T-helper 2 cell treated with Interferon-gamma antibody and Interleukin-4, amounts not matched to agents 5 μg/mL and 100 μg/mL, for 36 hours (primary cell): Measurements from ENCODE around the gene COL7A1.
"Not testable (repeated sequence)": the region's sequence is repeated elsewhere in the genome, so short reads cannot be mapped to it uniquely, and the experiment has no call there.

ENCODE experiments used
- DNase-seq: peaks from one replicate; pipeline ENCODE4 v3.0.0; 2021; ENCODE audit warnings: low spot score
- H3K27ac Mint-ChIP-seq: one replicate; pipeline ENCODE4 v1.8.0; 2021; ENCODE audit warnings: mild to moderate bottlenecking, mixed read lengths
- H3K27me3 Mint-ChIP-seq: one replicate; pipeline ENCODE4 v1.8.0; 2021; ENCODE audit warnings: low read depth, mixed read lengths
- H3K36me3 Mint-ChIP-seq: one replicate; pipeline ENCODE4 v1.8.0; 2021; ENCODE audit warnings: low read depth, mixed read lengths
- H3K4me1 Mint-ChIP-seq: one replicate; pipeline ENCODE4 v1.8.0; 2021; ENCODE audit warnings: low read depth, mixed read lengths
- H3K4me3 Mint-ChIP-seq: one replicate; pipeline ENCODE4 v1.8.0; 2022; ENCODE audit warnings: mild to moderate bottlenecking, moderate library complexity, mixed read lengths
- H3K9me3 Mint-ChIP-seq: one replicate; pipeline ENCODE4 v1.8.0; 2021; ENCODE audit warnings: mixed read lengths

The COL7A1 gene

DNA sequence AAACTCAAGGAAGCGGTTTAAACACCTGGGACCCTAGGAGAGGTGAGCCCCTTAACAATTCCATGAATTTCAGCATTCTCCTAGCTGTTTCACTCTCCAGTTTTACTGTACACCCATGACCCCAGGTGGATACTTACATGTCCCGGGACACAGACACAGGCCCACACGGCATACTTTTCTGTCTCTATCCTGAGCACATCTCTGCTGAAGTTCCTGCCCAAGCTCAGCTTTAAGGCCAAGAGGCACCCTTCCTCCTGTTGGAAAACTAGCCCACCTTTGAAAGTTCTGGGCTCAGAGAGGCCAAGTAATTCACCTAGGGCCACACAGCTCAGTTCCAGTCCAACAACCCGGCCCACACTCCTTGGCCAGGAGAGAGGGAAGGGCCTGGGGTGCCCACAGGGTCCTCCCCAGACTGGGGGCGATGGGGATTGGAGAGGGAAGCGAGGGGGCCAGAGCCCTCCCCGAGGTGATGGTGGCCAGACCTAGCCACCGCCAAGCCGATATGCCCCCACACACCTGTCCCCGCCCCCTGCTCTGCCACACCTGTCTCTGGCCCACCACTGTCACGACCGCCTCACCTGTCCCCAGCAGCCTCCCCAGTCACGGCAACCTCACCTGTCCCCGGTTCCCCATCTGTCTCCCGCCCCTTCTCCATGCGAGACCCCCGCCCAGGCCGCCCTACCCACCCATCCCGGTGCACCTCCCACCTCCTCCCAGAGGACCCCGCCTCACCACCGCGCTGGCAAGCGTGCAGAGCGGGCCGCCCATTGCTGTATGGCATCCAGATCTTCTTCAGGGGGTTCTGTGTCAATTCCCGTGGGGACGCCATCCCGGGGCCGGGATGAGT is 39.0 kb downstream of the COL7A1 start:
- peak overlapping the region; percentile 86 for H3K27ac Mint-ChIP-seq
- no peaks in the 10 kb centered on the region for H3K9me3 Mint-ChIP-seq
- H3K27me3 Mint-ChIP-seq = no peaks in the 10 kb centered on the region
- H3K4me3 Mint-ChIP-seq = peak overlapping the region; percentile 89
- peaks cover 21% of the 10 kb centered on the region for H3K36me3 Mint-ChIP-seq
- H3K4me1 Mint-ChIP-seq = peaks cover 38% of the 10 kb centered on the region
- DNase-seq = no peak

DNA sequence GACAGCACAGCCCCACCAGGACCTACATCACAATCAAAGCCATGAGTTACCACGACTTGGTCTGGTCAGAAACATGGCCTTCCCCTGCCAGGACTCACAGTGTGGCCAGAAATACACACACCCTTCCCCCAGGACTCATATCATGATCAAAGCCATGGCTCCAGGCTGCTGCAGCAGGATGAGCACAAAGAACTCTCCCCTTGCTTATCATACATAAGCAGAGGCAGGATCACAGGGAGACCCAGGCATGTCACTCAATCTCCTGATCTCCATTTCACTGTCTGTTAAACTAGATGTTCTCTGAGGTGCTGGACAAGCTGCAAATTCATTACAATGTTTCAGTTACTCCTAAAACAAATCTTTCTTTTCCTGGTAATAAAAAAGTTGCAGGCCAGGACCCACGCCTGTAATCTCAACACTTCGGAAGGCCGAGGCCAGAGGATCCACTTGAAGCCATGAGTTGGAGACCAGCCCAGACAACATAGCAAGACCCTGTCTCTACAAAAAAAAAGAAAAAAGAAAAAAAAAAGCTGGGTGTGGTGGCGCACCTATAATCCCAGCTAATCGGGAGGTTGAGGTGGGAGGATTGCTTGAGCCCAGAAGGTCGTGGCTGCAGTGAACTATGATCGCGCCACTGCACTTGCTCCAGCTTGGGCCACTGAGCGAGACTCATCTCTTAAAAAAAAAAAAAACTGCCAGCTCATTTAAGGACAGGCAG is 39.7 kb downstream of the COL7A1 start:
- no peak for DNase-seq
- Mint-ChIP-seq H3K36me3 (peaks cover 23% of the 10 kb centered on the region), H3K4me3 (peak overlapping the region; percentile 89), H3K9me3 (no peaks in the 10 kb centered on the region), H3K4me1 (peaks cover 36% of the 10 kb centered on the region), H3K27me3 (no peaks in the 10 kb centered on the region), H3K27ac (peak overlapping the region; percentile 56)

DNA sequence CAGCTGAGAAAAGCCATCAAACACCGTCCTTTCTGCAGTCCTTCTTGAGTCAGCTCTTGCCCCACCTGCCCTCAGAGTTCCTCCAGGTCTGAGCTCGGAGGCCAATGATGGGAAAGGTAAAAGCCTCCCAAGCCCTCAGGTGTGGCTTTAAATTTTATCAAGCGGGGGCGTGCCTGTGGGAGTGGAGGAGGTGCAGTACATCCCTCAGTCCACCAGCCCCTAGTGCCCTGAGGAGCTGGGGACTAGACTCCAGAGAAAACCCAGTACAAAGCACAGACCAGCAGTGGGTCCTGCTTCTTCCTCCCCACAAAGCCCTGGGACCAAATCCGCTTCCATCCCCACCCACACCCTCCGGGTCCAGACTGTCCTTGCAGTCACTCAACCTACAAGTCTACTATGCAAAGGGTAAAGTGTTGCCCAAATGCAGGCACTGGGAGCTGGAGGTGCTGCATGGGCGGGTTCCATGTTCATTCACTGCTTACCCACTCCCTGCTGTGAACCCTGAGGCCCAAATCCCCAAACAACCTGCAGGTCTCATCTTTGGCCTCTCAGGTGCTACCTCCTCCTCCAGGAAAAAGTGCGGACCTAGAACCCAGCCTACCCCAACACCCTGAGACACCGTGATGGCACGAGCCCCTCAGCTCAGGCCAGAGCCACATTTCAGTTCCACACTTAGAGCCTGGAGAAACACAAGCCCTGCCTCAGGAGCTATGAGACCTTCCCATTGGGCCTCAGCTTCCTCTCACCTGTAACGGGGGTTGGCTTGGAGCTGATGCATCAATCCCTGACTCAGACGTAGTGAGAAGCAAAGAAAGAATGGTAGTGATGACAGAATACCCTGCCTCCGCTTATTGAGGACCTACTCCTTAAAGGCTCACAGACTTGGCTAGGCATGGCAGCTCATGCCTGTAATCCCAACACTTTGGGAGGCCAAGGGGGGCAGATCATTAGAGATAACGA is 41.0 kb downstream of the COL7A1 start:
- H3K27me3 Mint-ChIP-seq = no peaks in the 10 kb centered on the region
- no peak for DNase-seq
- H3K36me3 Mint-ChIP-seq = peaks cover 23% of the 10 kb centered on the region
- peak overlapping the region; percentile 89 for H3K4me3 Mint-ChIP-seq
- H3K9me3 Mint-ChIP-seq = no peaks in the 10 kb centered on the region
- H3K4me1 Mint-ChIP-seq = peaks cover 32% of the 10 kb centered on the region
- H3K27ac Mint-ChIP-seq = no peak overlapping the region

DNA sequence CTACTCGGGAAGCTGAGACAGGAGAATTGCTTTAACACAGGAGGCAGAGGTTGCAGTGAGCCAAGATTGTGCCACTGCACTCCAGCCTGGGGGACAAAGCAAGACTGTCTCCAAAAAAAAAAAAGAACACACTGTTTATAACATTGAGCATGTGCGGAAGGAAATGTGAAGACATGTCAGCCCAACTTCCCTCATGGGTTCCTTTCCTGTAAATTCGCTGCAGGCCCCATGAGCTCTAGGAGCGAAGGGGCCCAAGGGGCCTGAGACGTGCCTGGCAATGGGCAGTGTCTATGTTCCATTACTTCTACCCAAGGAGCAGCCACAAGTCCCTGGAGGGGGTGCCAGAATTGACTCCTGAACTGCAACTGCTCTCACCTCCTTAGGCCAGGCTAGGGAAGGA is 41.8 kb downstream of the COL7A1 start:
- no peak overlapping the region for H3K27ac Mint-ChIP-seq
- H3K27me3 Mint-ChIP-seq = no peaks in the 10 kb centered on the region
- H3K9me3 Mint-ChIP-seq = no peaks in the 10 kb centered on the region
- no peak overlapping the region for H3K4me3 Mint-ChIP-seq
- peaks cover 30% of the 10 kb centered on the region for H3K4me1 Mint-ChIP-seq
- peaks cover 28% of the 10 kb centered on the region for H3K36me3 Mint-ChIP-seq
- no peak for DNase-seq

DNA sequence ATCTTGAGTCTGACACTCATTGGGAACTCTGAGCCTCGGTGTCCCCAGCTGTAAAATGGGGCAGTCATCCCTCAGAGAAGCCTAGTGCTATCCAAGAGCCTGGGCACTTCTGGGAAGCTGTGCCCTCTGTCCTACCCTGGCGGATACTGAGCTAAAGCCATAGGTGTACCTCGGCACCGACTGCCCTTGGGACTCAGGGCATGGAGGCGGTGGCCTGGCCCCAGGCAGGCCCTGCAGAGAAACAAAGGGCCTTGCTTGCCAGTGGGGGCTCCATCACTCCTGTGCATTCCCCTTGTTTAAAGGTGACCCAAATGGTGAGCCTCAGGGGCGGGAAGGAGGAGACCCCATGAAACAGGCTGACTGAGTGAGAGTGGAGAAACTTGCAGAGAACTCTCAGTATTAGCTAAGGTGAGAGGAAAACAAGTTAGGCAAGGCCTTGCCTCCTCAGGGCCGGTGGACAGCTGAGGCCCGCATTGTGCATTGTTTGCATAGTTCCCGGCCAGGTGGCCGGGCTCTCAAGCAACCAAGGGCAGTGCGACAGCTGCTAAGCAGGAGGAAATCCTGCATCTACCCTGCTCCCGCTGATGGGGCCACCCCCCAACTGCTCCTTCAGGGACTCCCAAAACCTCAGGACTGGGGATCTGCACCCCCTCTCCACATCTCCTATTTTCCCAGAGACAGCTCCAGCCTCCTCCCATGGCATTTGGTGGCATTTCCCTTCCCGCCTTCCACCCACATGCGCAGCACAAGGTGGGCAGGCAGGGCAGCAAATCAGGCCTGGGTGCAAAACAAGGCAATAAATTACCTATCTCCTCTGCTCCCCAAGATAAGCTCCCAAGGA is 42.8 kb downstream of the COL7A1 start:
- H3K27ac Mint-ChIP-seq = no peak overlapping the region

DNA sequence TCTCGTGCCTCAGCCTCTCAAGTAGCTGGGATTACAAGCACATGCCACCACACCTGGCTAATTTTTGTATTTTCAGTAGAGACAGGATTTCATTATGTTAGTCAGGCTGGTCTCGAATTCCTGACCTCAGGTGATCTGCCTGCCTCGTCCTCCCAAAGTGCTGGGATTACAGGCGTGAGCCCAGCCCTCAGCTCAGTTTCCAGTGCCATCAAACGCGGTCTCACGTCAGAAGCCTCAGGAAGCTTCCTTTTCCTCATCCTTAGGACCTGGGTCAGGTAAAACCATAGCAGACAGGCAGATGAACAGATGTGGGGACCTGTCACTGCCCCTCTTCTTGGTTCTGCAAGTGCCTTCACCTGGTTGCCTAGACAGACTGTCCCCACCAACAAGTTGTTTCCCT is 43.5 kb downstream of the COL7A1 start:
- not testable (repeated sequence) for H3K27ac Mint-ChIP-seq, H3K9me3 Mint-ChIP-seq, DNase-seq, H3K4me3 Mint-ChIP-seq, H3K27me3 Mint-ChIP-seq
- Mint-ChIP-seq H3K36me3 (peaks cover 37% of the 10 kb centered on the region), H3K4me1 (peaks cover 27% of the 10 kb centered on the region)

More for the DNA sequence above, 42.8 kb downstream of the COL7A1 start:
- H3K9me3 Mint-ChIP-seq = no peaks in the 10 kb centered on the region
- DNase-seq = no peak
- peaks cover 27% of the 10 kb centered on the region for H3K4me1 Mint-ChIP-seq
- no peaks in the 10 kb centered on the region for H3K27me3 Mint-ChIP-seq
- H3K4me3 Mint-ChIP-seq = no peak overlapping the region
- peaks cover 34% of the 10 kb centered on the region for H3K36me3 Mint-ChIP-seq

DNA sequence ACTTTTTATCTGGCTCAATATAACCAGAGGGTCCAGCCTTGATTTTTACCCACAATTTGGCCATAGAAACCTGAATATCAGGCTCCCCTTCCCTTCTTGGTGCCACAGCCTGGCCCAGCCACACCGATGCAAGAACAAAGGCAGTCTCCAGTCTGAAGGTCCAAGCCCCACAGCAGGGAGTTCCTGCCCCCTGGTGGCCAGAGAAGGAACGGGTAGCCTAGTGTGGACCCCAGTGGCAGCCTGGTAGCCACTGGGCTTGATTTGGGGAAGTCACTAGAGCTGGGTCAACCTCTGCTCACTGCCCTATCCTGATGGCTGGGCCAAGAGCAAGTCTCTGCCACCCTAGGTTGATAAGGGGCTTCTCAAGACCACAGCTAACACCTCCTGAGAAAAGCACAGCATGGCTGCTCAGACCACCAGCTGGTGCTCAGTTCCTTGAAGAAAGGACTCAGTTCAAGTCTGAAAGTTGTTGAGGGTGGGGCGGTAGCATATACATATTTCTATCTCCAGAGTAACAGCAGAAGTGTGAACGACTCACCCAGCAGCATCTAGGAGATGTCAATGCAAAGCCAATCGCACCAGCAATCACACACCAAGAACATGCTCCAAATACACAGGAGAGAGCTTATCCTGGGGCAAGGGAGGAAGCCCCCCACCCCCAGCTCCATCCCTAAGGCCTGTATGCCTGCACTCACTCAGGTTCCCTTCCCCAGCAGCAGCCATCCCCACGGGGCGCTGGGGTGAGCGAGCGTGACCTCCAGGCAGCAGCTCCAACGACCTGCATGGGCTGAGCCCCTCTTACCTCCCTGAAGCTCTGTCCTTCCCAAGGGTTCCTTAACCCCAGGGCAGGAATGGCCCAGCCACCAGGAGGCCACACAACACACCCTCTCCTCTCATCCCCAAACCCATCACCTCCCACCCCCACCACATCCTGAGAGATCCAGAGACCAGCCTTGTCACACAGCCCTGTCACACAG is 46.1 kb downstream of the COL7A1 start:
- Mint-ChIP-seq H3K4me3 (no peak overlapping the region), H3K27me3 (no peaks in the 10 kb centered on the region), H3K36me3 (peaks cover 33% of the 10 kb centered on the region), H3K9me3 (no peaks in the 10 kb centered on the region), H3K4me1 (peaks cover 16% of the 10 kb centered on the region), H3K27ac (no peak overlapping the region)
- peak; percentile 68 for DNase-seq

DNA sequence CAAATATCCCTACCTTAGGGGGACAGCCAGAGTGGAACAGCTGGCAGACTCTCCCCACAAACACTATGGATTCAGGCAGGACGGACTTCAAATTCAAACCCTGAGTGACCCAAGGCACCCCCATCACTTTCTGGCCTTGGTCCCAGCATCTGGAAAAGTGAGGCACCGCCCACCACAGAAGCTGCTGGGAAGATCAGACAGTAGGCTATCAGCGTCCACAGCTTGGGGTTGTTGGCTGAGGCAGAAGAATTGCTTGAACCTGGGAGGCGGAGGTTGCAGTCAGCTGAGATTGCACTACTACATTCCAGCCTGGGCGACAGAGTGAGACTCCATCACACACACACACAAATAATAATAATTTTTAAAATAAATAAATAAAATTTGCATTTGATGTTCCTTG is 47.0 kb downstream of the COL7A1 start:
- DNase-seq = no peak
- Mint-ChIP-seq H3K4me1 (peaks cover 14% of the 10 kb centered on the region), H3K9me3 (no peaks in the 10 kb centered on the region), H3K36me3 (peaks cover 31% of the 10 kb centered on the region), H3K27me3 (no peaks in the 10 kb centered on the region), H3K27ac (no peak overlapping the region), H3K4me3 (no peak overlapping the region)

DNA sequence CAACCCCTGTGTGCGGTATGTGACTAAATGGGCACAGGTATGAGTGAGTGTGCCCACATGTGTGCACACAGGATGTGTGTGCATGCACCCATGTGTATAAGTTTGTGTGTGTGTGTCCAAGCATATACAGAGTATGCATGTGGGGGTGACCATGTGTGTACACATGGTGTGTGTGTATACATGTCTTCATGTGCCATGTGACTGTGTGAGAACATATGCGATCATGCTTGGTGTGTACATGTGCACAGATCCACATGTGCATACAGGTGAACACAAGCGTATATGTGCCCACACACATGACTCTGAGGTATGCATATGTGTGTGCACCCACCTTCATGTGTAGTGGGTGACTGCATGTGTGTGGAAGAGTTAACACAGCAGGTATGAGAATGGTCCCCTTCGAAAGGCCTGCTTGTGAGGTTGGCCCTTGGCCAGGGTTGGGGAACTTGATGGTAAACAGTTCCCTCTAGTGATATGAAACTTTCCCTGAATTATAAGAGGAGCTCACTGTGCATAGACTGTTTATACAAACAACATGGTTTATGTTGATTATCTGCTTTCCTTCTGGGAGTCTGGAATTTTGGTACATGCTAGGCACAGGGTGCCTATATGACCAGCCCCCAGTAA is 48.8 kb downstream of the COL7A1 start:
- peaks cover 34% of the 10 kb centered on the region for H3K36me3 Mint-ChIP-seq
- H3K4me1 Mint-ChIP-seq = peaks cover 11% of the 10 kb centered on the region
- DNase-seq = no peak
- no peak overlapping the region for H3K27ac Mint-ChIP-seq
- no peaks in the 10 kb centered on the region for H3K27me3 Mint-ChIP-seq
- no peaks in the 10 kb centered on the region for H3K9me3 Mint-ChIP-seq
- H3K4me3 Mint-ChIP-seq = no peak overlapping the region

DNA sequence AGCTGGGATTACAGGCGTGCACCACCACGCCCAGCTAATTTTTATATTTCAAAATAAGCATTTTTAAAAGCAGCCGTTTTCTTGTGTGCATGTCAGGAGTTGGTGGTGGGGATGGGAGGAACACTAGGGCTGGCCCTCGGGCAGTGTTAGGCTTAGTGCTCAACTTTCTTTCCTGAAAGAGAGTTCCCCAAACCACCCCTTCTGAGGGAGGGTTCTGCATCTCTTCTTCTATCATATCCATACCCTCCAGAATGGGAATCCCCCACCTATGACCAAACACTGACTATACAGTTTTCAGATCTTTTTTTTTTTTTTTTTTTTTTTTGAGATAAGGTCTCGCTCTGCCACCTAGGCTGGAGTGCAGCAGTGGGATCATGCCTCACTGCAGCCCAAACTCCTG is 51.0 kb downstream of the COL7A1 start:
- H3K9me3 Mint-ChIP-seq = no peaks in the 10 kb centered on the region
- H3K27me3 Mint-ChIP-seq = no peaks in the 10 kb centered on the region
- H3K27ac Mint-ChIP-seq = no peak overlapping the region
- H3K4me3 Mint-ChIP-seq = no peak overlapping the region
- peaks cover 6% of the 10 kb centered on the region for H3K4me1 Mint-ChIP-seq
- H3K36me3 Mint-ChIP-seq = peaks cover 31% of the 10 kb centered on the region
- DNase-seq = no peak

DNA sequence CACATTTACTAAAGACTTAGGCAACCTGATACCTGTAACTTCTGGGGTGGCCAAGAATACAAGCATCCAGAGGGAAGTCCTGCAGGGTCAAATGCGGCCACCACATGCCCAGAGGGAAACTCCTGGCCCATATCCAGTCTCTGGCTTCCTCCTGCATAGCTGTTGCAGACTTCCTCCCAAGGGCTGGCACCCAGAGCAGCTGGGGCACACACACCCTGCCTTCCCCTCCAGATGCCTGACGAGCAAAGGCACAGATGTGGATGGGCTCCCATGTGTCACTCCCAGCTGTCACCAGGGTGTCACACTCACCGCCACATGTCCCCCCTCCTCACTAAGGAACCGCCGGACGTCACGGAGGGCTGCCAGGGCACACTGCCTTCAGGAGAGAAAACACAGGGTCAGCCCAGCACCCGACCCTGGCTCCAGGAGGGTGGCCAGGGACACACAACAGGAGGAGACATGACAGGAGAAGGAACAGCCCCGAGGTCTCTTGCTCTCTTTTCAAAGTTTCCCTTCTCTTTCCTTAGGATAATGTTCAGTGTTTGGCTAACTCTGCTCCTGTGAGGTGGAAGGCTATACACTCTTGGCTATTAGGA is 51.8 kb downstream of the COL7A1 start:
- H3K36me3 Mint-ChIP-seq = peaks cover 31% of the 10 kb centered on the region
- no peak for DNase-seq
- H3K4me3 Mint-ChIP-seq = no peak overlapping the region
- H3K9me3 Mint-ChIP-seq = no peaks in the 10 kb centered on the region
- peaks cover 3% of the 10 kb centered on the region for H3K4me1 Mint-ChIP-seq
- no peak overlapping the region for H3K27ac Mint-ChIP-seq
- no peaks in the 10 kb centered on the region for H3K27me3 Mint-ChIP-seq

DNA sequence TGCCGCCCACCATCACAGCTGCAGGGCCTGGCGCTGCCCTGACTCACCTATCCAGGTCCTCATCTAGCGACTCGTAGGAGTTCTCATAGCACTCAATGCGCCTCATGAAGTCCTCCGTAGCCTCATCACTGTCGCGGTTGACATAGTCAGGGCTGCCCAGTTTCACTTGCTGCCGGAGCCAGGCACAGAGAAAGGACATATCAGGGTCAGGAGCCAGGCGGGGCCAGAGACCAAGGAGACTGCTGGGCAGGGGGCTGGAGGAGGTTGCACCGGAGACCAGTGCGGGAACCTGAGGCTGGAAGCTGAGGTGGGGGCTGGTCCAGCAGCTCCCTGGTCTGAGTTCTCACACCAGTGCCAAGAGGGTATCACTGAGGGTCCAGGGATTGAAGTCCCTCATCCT is 56.7 kb downstream of the COL7A1 start:
- no peak for DNase-seq
- Mint-ChIP-seq H3K4me1 (no peaks in the 10 kb centered on the region), H3K27ac (no peak overlapping the region), H3K27me3 (no peaks in the 10 kb centered on the region), H3K36me3 (peaks cover 45% of the 10 kb centered on the region), H3K4me3 (no peak overlapping the region), H3K9me3 (no peaks in the 10 kb centered on the region)
